Right lobe of liver (tissue), 6 donors: ENCODE results near the gene UBA6. TPM values are rescaled to one million over a fixed set of nuclear protein-coding genes. Genes with fewer than 3 reads are reported as not detected.
A peak's percentile ranks its signal among the peaks of the same experiment; 100 is the strongest.

Experiments
- ATAC-seq, 4 donors: fragments of 200-7000 bp; cut with Tn5 transposase; one replicate each; pipeline ENCODE4 v1.9.1; 2020; ENCODE audit warnings: mild to moderate bottlenecking in 4 of 4, moderate library complexity in 4 of 4
- DNase-seq, 3 donors: peaks; one replicate each; pipeline ENCODE4 v3.0.0-alpha.2; 2020
- H3K27ac ChIP-seq, 3 donors: fragments of 200-600 bp; one replicate each; pipeline ENCODE4 v1.8.0; 2022
- H3K27me3 ChIP-seq, 2 donors: fragments of 200-600 bp; one replicate each; pipeline ENCODE4 v1.8.0; 2022
- H3K36me3 ChIP-seq, 4 donors: fragments of 200-600 bp; sonication (generic) in 1 of 4; one replicate each; pipeline versions ENCODE4 v1.5.1 to v1.8.0; 2017 to 2022; ENCODE audit warnings: control low read depth in 1 of 4
- H3K4me1 ChIP-seq, 4 donors: fragments of 200-600 bp; sonication (generic) in 1 of 4; one replicate each; pipeline versions ENCODE4 v1.5.1 to v1.8.0; 2017 to 2022; ENCODE audit warnings: control low read depth in 1 of 4
- H3K4me3 ChIP-seq, 3 donors: fragments of 200-600 bp; one replicate each; pipeline ENCODE4 v1.8.0; 2022
- H3K9me3 ChIP-seq, 4 donors: fragments of 200-600 bp; sonication (generic) in 1 of 4; one replicate each; pipeline versions ENCODE4 v1.5.1 to v1.8.0; 2017 to 2022; ENCODE audit warnings: control low read depth in 1 of 4
- CTCF ChIP-seq, 4 donors: fragments of 200-600 bp in 3 of 4; fragments of 450-650 bp in 1 of 4; IDR thresholded peaks; one replicate each; pipeline versions ENCODE4 v1.5.1 to v1.8.0; 2016 to 2022; ENCODE audit warnings: antibody characterized with exemption in 4 of 4, mild to moderate bottlenecking in 2 of 4
- POLR2A ChIP-seq: fragments of 450-650 bp; IDR thresholded peaks from one replicate; pipeline ENCODE4 v1.6.1; 2017; ENCODE audit warnings: antibody characterized with exemption, mild to moderate bottlenecking
- WGBS: methylation state at CpG from one replicate; pipeline ENCODE4 v1.1.6; 2018; ENCODE audit warnings: low coverage, low lambda C conversion rate; ENCODE audit not compliant: insufficient coverage; ENCODE audit errors: missing lambda C conversion rate; 5-methylcytosine and 5-hydroxymethylcytosine counted together
- intact Hi-C, 2 donors: fragments of 100-400 bp; cut with DNase I; formaldehyde crosslinking; loops; one replicate each; pipeline versions ENCODE4 v1.11.2 to v1.14.1; 2022
- total RNA-seq, 6 experiments: library from RNA; depleted of rRNA in 2 of 6; stranded (reverse); fragments of >200 nt in 2 of 6; fragmentation: NEBNext Ultra II Directional in 3 of 6; extraction: Animal tissue kit (Norgen Biotek cat#: 25700) in 3 of 6; gene quantifications; one replicate each; pipeline versions ENCODE4 v1.1.0 to v1.2.4, GENCODE V29; 2016 to 2023
- donor health status: DM: no; HTN: yes; CAD: no.
- donor health status: DM: no; HTN: no; CAD: no.
- donor health status: DM: no; HTN: no; CAD: no.
- donor health status: DM: no; HTN: yes; CAD: no.
- donor health status: DM: no; HTN: yes; CAD: no.

Gene UBA6
- total RNA-seq, 6 experiments from 2014 or later = 17.5 to 46.5 (median 24.7) TPM

- Histone ChIP-seq H3K27me3 (no peaks in the 10 kb centered on the region), H3K4me1 (no peaks in the 10 kb centered on the region), H3K4me3 (no peak overlapping the region), H3K9me3 (no peaks in the 10 kb centered on the region), H3K27ac (no peak overlapping the region), H3K36me3 (no peaks in the 10 kb centered on the region)
- no peak for ATAC-seq
- WGBS = 69% methylated on average over 2 of the region's 2 CpGs
- intact Hi-C loops = no loop called here
- TF ChIP-seq CTCF (IDR thresholded peaks at IDR 0.05) (no peak), POLR2A (no peak)
- DNase-seq = no peak
Measured at GRCh38 chr4:67604029-67604381, 97.0 kb downstream of the UBA6 start.

DNA sequence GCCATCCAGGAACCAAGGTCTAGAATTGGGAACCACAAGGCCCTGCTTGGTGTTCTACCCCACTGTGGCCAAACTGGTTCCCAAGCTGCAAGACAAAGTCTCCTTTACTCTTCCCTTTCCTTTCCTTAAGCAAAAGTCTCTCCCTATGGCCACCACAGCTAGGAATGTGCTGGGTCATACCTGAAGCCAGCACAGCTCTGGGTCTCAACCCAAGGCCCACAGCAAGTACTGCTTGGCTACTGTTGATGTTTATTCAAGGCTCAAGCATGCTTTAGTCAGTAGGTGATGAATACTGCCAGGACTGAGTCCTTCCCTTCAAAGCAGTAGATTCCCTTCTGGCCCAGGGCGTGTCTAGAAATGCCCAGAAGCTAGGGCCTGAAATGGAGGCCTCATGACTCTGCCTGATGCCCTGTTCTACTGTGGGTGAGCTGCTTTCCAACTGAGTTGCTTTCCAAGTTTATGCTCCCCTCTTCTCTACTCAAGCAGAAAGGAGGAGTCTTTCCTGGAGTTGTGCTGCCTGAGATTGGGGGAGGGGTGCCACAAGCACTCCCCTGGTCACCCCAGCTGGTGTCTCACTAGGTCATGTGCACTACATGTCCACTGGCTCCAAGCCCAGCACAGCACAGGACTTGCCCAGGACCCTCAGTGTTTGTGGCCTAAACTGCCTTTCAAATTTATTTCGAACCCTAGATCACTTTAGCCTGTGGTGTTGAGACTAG, 97.5 kb downstream of the UBA6 start:
- intact Hi-C loops = no loop called here
- 100% methylated on average over 1 of the region's 2 CpGs for WGBS
- H3K27me3 ChIP-seq = no peaks in the 10 kb centered on the region
- no peaks in the 10 kb centered on the region for H3K9me3 ChIP-seq
- no peak overlapping the region for H3K27ac ChIP-seq
- H3K4me1 ChIP-seq = no peaks in the 10 kb centered on the region
- no peak for DNase-seq
- H3K4me3 ChIP-seq = no peak overlapping the region
- no peaks in the 10 kb centered on the region for H3K36me3 ChIP-seq
- TF ChIP-seq POLR2A = no peak
- no peak for TF ChIP-seq CTCF (IDR thresholded peaks at IDR 0.05)
- no peak for ATAC-seq

DNA sequence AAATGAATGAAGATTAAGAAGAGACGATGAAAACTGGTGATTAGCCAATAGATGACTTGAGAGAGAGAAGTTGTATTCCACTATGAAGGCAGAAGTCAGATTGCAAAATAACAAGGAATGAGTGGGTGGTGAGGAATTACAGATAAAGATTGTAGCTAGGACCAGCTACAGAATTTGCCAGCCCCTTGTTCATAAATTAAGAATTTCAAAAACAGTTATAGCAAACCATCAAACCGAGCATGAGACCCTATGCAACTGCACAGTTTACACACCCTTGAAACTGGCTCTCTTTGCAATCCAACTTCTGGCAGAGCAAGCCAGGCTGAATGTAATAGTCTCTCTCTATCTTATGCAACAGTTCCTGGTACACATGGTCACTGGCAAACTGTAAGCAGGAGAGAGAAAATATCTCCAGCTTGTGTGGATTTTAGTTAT, 107.2 kb downstream of the UBA6 start:
- H3K27ac ChIP-seq = no peak overlapping the region
- no peak for DNase-seq
- intact Hi-C loops = no loop called here
- no peak overlapping the region for H3K4me3 ChIP-seq
- H3K9me3 ChIP-seq = no peaks in the 10 kb centered on the region
- H3K27me3 ChIP-seq = no peaks in the 10 kb centered on the region
- TF ChIP-seq POLR2A (no peak), CTCF (IDR thresholded peaks at IDR 0.05) (no peak)
- H3K4me1 ChIP-seq = no peaks in the 10 kb centered on the region
- peak in 3 of 4 donors; percentile 38 to 85 (median 59) for ATAC-seq
- 28% methylated on average over 2 of the region's 2 CpGs for WGBS
- no peaks in the 10 kb centered on the region for H3K36me3 ChIP-seq

DNA sequence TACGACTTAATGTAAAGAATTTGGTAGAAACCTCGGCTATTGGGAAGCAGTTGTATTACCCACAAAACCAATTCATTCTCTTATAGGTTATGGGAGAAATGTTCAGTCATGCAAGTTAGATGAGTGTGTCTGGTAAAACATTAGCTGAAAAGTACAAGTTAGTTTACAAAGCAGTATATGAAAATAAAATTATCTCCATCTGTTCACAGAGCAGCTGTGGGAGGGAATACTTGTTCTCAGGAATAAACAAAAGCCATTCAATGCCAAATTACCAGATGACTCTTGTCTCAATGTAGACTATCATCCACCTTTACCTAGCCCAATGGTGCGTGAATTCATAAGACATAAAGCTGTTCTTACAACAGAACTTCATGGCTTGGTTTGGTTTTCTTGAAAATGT, 113.8 kb downstream of the UBA6 start:
- no peak overlapping the region for H3K4me3 ChIP-seq
- intact Hi-C loops = no loop called here
- H3K4me1 ChIP-seq = no peaks in the 10 kb centered on the region
- no peak for DNase-seq
- TF ChIP-seq POLR2A = no peak
- WGBS = 70% methylated on average over 3 of the region's 3 CpGs
- H3K27me3 ChIP-seq = no peaks in the 10 kb centered on the region
- no peaks in the 10 kb centered on the region for H3K36me3 ChIP-seq
- no peak for ATAC-seq
- H3K27ac ChIP-seq = no peak overlapping the region
- H3K9me3 ChIP-seq = no peaks in the 10 kb centered on the region

- ATAC-seq = no peak
- no peak for TF ChIP-seq POLR2A
- TF ChIP-seq CTCF (IDR thresholded peaks at IDR 0.05) = no peak
- intact Hi-C loops = no loop called here
Measured at GRCh38 chr4:67584496-67584895, 116.5 kb downstream of the UBA6 start.

More at GRCh38 chr4:67584496-67584895, 116.5 kb downstream of the UBA6 start:
- no peaks in the 10 kb centered on the region for H3K4me1 ChIP-seq
- no peak overlapping the region for H3K27ac ChIP-seq
- H3K27me3 ChIP-seq = no peaks in the 10 kb centered on the region
- no peak for DNase-seq
- H3K4me3 ChIP-seq = no peak overlapping the region
- H3K9me3 ChIP-seq = no peaks in the 10 kb centered on the region
- H3K36me3 ChIP-seq = no peaks in the 10 kb centered on the region
